OCI-M1 (cell line): ENCODE data around the gene SLC7A6.

Experiments
- DNase-seq: peaks from one replicate; lab custom pipeline; 2025; lab: John Stamatoyannopoulos, UW

Gene SLC7A6

DNA sequence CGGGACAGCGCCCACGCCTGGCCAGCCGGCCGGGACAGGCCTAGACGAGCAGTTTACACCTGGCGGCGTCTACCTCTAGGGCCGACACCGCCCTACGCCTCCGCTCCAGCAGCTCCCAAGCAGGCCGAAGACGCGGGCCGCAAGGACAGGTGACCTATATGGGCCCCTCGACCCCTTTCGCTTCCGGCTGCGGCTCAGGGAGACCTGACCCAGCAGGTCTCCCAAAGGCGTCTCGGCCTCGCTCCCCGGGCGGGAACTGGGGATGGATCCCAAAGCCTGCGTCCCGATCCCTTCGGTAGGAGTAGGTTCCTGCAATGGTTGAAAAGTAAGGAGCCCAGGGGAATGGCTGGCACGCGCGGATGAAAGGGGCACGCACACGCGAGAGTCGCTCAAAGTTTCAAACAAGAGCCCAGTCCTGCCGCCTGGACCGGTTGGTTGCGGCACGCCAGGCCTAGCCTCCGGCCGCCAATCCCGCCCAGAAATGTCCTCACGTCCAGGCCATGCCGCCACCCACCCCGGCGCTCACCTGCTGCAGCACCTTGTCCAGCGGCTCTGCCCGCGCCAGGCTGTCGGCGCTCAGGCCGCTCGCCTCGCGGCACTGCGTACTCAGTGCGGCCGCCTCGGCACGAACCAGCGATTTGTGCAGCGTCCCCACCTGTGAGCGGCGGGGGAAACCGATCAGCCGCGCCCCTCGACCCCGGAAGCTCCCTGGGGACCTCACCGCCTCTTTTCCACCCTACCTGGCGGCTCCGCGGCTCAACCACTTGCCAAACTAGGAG, 29.0 kb upstream of the SLC7A6 start:
- DNase-seq, result no peak

DNA sequence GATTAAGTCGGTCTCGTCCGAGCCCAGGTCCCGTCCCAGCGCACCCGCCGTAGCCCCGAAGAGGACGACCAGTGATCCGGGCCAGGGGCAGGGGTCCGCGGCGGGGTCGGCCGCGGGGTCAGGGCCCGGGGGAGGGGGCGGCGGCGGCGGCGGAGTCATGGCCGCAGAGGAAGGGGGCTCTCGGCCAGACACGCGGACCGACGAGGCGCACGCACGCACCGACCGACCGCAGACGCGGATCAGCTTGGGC, 28.5 kb upstream of the SLC7A6 start, which contains the start of gene ESRP2:
Gene ESRP2, minus strand, starts transcription at position 241 of the 250 bp plus-strand sequence. Its CDS starts 82 bp downstream, at position 159.
- DNase-seq, result no peak

DNA sequence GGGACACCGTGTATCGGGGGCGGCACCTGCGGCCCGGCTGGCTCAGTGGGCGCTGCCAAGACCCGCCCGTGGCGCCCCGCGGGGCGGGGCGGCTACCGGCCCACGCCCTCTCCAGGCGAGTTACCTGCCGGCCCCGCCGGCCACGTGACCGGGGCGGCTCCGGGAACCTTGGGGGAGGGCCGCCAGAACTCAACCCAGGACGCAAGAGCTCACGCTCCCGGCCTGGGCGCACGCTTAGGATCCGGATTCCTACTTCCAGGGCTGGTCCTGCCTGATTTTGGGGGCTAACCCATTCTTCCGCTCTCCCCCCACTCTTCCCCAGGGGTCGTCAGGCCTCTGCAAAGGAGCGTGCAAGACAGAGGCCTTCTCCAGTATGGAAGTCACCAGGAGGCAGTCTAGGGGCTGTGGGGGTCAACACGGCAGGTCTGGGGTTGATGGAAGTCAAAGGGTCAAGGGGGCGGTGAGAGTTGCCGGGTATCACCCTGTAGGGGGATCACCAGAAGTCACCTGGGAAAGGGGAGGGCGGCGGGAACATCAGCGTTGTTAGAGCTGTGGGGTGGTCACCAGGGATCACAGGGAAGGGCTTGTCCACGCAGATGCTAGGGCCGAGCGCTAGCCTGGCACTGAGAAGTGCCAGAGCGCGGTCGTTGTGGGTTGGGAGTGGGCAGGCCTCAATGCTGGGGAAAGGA, 28.0 kb upstream of the SLC7A6 start:
- DNase-seq, result no peak

DNA sequence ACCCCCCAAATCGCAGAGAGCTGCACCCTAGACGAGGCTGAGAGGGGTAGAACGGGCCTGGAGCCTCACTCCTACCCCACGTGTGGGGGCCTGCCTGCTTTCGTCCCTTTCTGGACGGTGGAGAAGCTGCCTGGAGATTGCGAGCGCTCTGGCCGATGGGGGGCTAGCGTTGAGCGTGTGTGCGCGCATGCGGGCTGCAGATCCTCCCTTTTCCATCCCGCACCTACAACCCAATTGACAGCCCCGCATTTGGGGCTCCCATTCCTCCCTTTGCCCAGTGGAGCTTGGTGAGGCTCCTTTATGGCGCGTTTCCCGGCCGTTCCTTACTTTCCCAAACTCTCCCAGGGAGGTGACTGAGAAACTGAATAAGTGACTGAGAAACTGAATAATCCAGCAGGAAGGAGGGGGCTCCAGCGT, 27.5 kb upstream of the SLC7A6 start:
- no peak for DNase-seq

DNA sequence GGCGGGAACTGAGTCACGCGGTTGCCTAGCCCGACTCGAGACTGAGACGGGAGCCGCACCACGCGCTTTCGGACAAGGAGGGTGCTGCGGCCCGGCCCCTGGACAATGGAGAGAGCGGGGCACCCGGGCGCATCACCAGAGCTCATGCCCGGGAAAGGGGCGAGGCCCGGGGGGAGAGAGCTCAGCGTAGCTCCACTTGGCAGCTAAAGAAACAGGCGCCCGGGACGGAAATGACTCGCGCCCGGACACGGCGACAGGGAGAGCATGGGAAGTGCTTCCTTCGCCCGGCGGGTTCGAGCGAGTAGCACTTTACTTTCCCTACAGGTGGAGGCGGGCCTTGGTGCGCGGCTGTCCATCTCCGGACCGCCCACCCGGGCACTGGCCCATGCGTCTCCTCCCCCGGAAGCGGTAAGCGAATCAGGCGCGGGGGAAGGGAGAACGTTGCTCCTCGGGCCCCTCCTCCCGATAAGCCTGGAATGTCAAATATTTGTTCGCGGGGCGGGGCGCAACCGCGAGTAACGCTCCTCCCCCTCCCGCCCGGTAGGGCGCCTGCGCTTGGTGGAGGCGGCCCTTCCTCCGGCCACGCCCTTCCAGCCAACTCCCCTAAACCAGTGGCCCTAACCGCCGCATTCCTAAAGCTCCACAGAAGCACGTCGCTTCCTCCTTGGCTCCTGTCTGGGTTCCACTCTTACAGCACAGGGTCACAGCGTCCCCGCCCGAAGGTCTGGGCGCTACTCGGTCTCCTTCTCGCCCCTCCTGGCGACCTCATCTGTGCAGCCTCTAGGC, 26.9 kb upstream of the SLC7A6 start:
- peak; percentile 99 for DNase-seq

DNA sequence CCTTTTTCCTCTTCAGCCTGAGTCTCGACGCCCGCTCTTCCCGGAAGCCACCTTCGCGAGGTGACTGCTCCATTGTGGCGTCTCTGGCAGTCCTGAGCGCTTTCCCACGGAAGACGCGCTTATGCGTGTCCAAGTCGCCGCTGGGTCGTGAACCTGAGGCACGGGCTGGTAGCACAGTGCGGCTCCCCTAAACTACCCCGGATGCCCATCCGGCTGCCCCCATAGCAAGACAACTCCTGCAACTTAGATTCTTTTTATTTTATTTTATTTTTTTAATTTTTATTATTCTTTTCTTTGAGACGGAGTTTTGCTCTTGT, 26.3 kb upstream of the SLC7A6 start:
- no peak for DNase-seq

DNA sequence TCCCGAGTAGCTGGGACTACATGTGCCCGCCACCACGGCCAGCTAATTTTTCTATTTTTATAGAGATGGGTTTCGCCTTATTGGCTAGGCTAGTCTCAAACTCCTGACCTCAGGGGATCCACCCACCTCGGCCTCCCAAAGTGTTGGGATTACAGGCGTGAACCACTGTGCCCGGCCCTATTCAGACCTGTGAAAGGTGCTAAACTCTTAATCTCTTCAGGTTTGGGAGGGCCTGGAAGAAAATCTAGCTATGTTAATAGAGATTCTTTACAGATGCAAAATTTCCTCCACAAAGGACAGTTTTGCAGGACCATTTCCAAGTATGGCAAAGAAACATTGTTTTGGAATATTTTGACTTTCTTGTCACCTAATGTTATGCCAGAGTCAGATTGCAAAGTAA, 22.2 kb upstream of the SLC7A6 start:
- no peak for DNase-seq

DNA sequence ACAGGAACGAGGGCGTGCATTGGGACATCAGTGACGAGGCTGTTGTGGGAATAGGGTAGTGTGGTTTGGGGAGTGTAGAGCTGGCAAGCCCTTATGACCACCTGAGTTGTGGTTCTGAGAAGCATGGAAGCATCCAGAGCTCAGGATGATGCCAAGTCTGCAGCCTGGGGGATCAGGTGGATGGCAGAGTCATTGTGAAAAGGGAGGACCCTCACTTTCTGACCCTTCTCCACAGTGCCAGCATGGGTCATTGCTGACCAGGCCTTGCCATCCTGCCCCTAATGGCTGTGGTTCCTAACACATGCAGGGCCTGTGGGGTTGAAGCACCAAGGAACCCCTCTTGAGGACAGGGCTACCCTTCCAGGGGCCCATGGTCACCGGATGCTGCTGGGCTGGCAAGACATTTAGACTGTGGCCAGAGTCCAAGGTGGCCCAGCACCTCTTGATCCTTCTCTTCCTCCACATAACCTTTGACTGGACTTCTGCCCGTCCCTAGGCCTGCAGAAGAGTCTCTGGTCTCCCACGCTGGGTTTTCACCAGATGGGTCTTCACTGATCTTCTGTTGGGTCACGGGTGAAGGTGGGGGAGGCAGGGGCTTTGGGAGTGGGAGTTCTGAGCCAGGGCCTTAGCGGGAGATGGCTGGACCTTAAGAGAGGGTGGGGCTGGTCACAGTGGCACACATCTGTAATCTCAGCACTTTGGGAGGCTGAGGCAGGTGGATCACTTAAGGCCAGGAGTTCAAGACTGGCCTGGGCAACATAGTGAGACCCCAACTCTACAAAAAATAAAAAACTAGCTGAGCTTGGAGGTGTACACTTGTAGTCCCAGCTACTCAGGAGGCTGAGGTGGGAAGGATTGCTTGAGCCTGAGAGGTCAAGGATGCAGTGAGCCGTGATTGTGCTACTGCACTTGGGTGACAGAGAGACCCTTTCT, 21.1 kb upstream of the SLC7A6 start:
- no peak for DNase-seq

DNA sequence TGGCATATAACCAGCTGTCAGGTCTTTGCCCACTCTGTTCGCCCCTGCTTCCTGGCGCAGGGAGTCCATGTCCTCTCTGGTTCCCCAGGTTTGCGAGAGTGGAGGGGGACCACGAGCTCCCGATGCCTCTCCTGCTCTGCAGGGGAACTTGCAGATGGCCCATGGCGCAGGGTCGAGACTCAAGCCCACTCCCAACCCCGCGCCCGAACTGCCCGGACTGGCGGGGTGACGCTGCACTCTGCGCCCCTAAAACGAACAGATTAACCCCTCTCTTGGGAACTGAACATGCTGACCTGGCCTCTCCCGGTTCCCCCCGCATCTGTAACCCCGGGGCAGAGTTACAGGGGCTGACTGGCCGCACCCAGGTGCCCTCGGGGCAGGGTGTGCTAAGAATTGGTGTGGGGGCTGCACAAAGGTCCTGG, 19.8 kb upstream of the SLC7A6 start:
- DNase-seq, result no peak

DNA sequence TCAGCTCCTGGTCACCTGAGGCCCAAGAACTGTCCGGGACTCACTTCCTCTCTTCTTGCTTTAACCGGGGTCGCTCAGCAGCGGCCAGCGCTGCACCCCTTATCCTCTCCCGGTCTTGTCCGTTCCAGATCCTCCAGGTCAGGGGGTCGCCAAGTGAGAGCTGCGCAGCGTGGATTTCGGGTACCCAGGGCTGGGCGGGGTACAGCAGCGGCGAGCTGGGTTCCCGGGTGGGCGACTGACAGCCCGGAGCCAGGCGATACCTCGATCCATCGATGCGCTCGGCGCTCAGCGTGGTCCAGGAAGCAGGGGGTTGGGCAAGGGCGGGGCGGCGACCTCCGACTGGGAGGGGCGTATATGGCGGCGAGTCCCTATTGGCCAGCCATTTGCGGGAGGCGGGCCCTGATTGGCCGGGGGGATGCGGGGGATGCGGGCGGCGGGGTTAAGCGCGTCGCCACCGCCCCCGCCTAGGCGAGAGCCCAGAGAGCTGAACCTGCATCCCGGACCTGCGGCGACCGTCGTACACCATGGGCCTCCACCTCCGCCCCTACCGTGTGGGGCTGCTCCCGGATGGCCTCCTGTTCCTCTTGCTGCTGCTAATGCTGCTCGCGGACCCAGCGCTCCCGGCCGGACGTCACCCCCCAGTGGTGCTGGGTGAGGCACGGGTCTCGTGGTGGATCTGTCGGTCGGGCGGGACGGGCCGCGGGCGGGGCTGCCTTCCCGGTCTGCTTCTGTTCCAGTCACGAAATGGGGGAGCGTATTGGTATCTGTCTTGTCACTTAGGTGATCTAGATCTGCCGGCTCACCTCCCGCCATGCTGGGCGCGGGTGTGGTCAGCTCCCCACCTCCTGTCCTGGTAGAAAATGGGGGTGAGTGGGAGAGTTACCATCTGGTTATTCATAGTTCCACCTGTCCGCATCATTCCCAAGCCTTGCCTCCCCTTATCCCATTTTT, 19.1 kb upstream of the SLC7A6 start, which contains the start of gene PLA2G15:
Gene PLA2G15, plus strand, starts transcription at position 471 of the 951 bp plus-strand sequence. Its CDS starts 54 bp downstream, at position 525.
- DNase-seq, result peak; percentile 93

DNA sequence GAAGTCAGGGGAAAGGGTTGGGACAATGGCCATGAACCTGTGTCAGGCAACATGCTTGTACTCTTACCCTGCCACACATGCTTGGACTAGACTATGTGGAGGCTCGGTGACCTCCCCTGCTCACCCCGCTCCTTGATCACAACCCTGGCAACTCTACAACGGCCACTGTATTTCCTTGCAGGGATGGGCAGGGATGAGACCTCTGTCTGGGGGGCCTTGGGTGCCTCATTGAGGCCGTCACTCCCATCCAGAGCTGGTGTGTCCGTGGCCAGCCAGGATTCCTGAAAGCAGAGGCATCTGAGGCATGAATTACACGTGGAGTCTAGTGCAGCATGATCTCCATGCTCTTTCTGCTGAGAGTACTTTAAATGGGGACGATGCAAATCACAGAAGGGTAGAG, 18.2 kb upstream of the SLC7A6 start:
- DNase-seq, result no peak

DNA sequence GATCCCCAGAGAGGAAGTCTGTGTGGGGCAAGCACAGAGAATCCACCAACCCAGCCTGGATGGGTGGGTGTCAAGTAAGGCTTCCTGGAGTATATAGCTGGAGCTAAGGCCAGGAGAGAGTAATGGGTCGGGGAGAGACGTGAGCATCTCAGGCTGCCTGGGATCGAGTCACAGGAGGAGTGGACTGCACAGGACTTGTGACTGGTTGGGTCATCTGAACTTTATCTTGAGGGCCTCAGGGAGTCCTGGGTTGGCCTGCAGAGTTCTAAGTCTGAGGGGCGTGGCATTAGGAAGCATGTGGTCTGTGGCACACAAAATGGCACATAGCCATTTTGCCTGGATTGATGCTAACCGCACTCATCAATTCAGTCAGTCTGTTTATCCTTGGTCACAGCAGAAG, 17.7 kb upstream of the SLC7A6 start:
- peak; percentile 54 for DNase-seq

DNA sequence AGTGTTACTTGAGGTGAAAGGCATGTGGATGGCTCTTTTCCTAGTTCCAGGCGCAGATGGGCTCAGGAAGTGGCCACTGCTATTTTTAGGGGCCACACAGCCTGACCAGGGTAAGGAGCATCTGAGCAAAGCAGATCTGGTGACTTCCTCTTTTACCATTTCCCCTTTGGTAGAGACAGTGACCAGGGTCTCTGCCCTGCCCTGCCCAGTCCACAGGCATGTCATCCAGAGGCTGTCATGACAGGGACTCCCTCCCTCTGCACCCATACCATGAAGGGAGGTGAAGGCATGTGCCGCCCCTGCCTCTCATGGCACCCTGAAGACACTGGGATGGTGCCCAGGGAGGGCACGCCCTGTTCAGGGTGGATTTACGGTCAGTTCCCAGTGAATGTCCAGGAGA, 16.9 kb upstream of the SLC7A6 start:
- DNase-seq, result peak; percentile 65

DNA sequence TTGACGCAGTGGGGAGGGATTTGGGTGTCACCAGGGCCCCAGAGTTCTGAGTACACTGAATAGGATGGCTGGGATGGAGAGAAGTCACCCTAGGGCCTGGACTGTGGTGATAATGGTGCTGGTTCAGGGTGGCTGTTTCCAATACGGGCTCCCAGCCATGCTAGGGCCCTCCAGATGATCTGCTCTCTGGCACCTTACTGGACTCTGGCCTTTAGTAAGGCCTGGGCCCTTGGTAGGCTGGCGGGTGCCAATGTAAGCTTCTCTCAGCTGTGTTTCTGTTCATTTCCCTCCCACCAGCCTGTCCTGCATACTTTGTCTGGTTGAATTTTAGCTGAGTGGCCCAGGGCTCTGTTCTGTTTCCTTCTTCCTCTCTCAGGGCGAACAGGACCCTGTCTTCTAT, 16.4 kb upstream of the SLC7A6 start:
- DNase-seq, result no peak

DNA sequence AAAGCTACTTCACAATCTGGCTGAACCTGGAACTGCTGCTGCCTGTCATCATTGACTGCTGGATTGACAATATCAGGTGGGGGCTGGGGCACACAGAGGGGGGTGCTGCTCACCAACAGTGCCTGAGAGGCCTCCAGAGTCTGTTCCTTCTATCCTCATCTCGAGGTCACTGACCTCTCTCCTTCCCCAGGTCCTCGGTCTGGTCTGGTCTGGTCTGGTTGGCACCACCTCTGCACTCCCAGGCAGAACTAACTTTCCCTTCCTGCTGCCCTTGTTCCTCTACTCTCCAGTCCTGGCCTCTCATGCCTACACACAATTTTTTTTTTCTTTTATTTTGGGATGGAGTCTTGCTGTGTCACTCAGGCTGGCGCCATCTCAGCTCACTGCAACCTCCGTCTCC, 15.0 kb upstream of the SLC7A6 start:
- DNase-seq, result no peak

DNA sequence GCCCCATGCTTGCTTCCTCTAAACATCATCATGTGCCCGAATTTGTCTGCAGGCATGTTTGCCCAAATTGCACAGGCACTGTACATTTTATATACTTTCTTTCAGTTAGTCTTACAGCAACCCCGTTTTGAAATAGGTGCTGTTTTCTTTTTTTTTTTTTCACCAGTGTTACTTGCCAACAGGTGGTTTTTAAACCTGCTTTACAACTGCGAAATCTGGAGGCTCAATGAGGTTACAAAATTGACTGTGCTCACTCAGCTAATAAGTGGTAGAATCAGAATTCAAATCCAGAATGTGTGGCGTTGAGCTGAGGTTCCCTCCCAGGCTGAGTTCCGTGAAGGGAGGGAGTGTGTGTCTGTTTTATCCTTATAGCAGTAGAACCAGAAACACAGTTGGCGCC, 13.4 kb upstream of the SLC7A6 start:
- DNase-seq, result no peak

DNA sequence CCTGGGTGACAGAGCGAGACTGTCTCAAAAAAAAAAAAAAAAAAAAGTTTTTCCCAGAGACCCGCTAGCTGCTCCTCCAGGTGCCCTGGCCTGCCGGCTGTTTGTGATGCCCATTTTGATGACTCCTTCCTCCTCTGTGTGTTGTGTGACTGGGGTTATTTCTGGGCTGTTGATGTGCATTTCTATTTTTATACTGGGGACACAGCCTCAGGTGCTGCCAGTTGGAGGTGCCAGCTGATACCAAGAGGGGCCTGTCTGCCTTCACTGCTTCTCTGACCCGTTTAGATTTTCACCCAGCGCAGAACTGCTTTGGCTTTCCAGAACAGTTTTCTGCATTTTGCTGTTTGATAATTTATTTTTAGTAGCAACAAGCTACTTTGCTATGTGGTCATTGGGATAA, 12.5 kb upstream of the SLC7A6 start:
- DNase-seq, result no peak

DNA sequence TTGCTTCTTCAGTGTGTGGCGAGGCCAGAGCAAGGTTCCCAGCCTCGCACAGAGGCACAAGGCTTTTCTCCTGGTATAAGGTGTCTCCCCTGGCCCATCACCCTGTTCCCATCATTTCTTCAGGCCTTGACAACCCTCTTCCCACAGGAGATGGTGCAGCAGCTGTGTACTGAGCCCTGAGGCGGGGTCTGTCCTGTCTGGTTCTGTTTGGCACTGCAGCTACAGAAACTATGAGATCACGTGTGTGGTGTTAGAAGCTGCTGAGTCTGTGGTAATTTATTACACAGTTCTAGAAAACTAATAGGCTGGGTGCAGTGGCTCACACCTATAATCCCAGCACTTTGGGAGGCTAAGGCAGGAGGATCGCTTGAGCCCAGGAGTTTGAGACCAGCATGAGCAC, 11.9 kb upstream of the SLC7A6 start:
- no peak for DNase-seq

DNA sequence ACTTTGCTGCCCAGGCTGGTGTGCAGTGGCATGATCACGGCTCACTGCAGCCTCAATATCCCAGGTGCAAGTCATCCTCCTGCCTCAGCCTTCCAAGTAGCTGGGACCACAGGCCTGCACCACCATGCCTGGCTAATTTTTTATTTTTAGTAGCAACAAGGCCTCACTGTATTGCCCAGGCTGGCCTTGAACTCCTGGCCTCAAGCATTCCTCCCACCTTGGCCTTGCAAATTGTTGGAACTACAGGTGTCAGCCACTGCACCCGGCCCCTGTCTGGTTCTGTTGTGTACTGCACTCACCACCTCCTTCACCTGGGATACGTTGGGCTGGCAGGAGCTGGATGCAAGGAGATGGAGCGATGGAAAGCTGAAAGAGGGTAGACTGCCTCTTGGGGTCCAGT, 10.6 kb upstream of the SLC7A6 start:
- DNase-seq, result no peak

DNA sequence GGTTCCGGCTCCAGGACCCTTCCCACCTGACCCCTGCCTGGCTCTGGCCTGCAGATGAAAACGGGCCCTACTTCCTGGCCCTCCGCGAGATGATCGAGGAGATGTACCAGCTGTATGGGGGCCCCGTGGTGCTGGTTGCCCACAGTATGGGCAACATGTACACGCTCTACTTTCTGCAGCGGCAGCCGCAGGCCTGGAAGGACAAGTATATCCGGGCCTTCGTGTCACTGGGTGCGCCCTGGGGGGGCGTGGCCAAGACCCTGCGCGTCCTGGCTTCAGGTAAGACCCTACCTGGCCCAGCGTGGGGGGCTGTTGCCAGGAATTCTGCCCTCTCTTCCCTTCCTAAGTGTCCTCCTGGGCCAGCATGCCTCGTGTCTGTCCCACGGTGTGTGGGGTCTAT, 8.6 kb upstream of the SLC7A6 start:
- no peak for DNase-seq
